ENCODE measurements around the gene ZFAND2A. TPM values are rescaled to one million over a fixed set of nuclear protein-coding genes. Genes with fewer than 3 reads are reported as not detected.
"Not testable (repeated sequence)": the region's sequence is repeated elsewhere in the genome, so short reads cannot be mapped to it uniquely, and the experiment has no call there.

ZFAND2A gene
- 34.5 TPM for total RNA-seq (ENCODE audit: unreplicated experiment)
- long read RNA-seq, transcript ZFAND2A-201 (5 exons, 860 nt): major isoform, 14 of 16 reads
- long read RNA-seq, partial matches to known transcripts: 0 of 16 reads
- long read RNA-seq, other reads (novel, unspliced or antisense): 1 of 16 reads

GRCh38 chr7:1159891-1160669, at the start of gene ZFAND2A:
ZFAND2A (minus strand) TSS chr7:1160196; CDS start chr7:1158212, 1,984 bp downstream.
- peaks cover 3% of the 10 kb centered on the region for H3K27me3 Mint-ChIP-seq (ENCODE audit: unreplicated experiment)
- DNase-seq: peak; percentile 100
- H3K4me3 Mint-ChIP-seq (ENCODE audit: unreplicated experiment): peak within 1 kb of the TSS; percentile 85
- no peaks in the 10 kb centered on the region for H3K36me3 Mint-ChIP-seq (ENCODE audit: unreplicated experiment)
- H3K9me3 Mint-ChIP-seq (ENCODE audit: unreplicated experiment): peaks cover 4% of the 10 kb centered on the region
- H3K27ac Mint-ChIP-seq (ENCODE audit: unreplicated experiment): peak within 1 kb of the TSS; percentile 81
- TF ChIP-seq CTCF (IDR thresholded peaks at IDR 0.05; ENCODE audit: partially characterized antibody, unreplicated experiment): no peak
- peaks cover 10% of the 10 kb centered on the region for H3K4me1 Mint-ChIP-seq (ENCODE audit: low read depth, unreplicated experiment)

- Mint-ChIP-seq H3K4me3 (ENCODE audit: unreplicated experiment) (no peak overlapping the region), H3K36me3 (ENCODE audit: unreplicated experiment) (no peaks in the 10 kb centered on the region), H3K4me1 (ENCODE audit: low read depth, unreplicated experiment) (peaks cover 24% of the 10 kb centered on the region), H3K27me3 (ENCODE audit: unreplicated experiment) (peaks cover 4% of the 10 kb centered on the region), H3K9me3 (ENCODE audit: unreplicated experiment) (no peaks in the 10 kb centered on the region), H3K27ac (ENCODE audit: unreplicated experiment) (no peak overlapping the region)
- DNase-seq: no peak
- no peak for TF ChIP-seq CTCF (IDR thresholded peaks at IDR 0.05; ENCODE audit: partially characterized antibody, unreplicated experiment)
Observed at GRCh38 chr7:1209097-1209496, 49.1 kb upstream of the ZFAND2A start.

DNA sequence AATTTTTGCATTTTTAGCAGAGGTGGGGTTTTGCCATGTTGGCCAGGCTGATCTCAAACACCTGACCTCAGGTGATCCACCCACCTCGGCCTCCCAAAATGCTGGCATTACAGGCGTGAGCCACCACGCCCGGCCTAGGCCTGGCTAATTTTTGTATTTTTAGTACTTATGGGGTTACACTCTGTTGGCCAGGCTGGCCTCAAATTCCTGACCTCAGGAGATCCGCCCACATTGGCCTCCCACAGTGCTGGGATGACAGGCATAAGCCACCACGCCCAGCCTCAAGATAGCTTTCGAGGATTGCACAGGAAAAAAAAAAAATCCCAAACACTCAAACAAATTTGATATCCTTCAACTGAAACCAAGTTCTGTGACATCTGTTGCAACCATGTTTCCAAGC, 45.7 kb upstream of the ZFAND2A start:
- H3K9me3 Mint-ChIP-seq (ENCODE audit: unreplicated experiment): not testable (repeated sequence)
- peaks cover 24% of the 10 kb centered on the region for H3K4me1 Mint-ChIP-seq (ENCODE audit: low read depth, unreplicated experiment)

DNA sequence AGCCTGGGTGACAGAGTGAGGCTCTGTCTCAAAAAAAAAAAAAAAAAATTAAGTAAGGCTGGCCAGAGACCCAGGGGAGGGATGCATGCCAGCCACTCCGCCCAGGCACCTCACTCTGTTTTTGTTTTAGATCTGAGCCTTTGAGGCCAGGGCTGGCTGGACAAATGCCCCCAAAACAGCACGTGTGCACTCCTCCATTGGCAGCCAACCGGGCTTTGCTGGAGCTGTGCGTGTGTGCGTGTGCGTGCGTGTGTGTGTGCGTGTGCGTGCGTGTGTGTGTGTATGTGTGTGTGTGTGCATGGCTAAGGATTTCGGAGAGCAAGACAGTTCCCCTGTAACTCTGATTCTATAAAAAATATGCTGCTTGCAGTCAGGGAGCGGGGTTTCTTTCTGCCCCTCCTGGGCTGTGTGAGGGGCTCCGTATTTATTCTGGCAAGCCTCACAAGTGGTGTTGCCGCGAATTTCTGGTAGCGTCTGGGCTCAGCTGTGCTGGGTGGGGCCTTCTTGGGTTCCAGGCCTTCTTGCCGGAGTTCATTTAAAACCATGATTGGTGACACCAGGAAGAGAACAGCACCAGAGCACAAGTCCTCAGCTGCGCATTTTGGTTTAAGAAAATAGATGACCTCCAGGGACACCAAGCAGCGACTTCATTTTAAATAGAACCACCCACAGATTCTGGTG, 44.6 kb upstream of the ZFAND2A start:
- Mint-ChIP-seq H3K36me3 (ENCODE audit: unreplicated experiment) (no peaks in the 10 kb centered on the region), H3K27ac (ENCODE audit: unreplicated experiment) (no peak overlapping the region), H3K9me3 (ENCODE audit: unreplicated experiment) (no peaks in the 10 kb centered on the region), H3K4me3 (ENCODE audit: unreplicated experiment) (no peak overlapping the region), H3K4me1 (ENCODE audit: low read depth, unreplicated experiment) (peaks cover 21% of the 10 kb centered on the region), H3K27me3 (ENCODE audit: unreplicated experiment) (peaks cover 4% of the 10 kb centered on the region)
- TF ChIP-seq CTCF (IDR thresholded peaks at IDR 0.05; ENCODE audit: partially characterized antibody, unreplicated experiment): no peak
- DNase-seq: no peak

More for the DNA sequence above, 45.7 kb upstream of the ZFAND2A start:
- H3K36me3 Mint-ChIP-seq (ENCODE audit: unreplicated experiment); H3K4me3 Mint-ChIP-seq (ENCODE audit: unreplicated experiment); DNase-seq; H3K27ac Mint-ChIP-seq (ENCODE audit: unreplicated experiment); H3K27me3 Mint-ChIP-seq (ENCODE audit: unreplicated experiment): not testable (repeated sequence)

GRCh38 chr7:1202914-1203313, 42.9 kb upstream of the ZFAND2A start:
- H3K4me1 Mint-ChIP-seq (ENCODE audit: low read depth, unreplicated experiment): peaks cover 21% of the 10 kb centered on the region
- H3K4me3 Mint-ChIP-seq (ENCODE audit: unreplicated experiment); H3K27me3 Mint-ChIP-seq (ENCODE audit: unreplicated experiment); H3K36me3 Mint-ChIP-seq (ENCODE audit: unreplicated experiment); H3K9me3 Mint-ChIP-seq (ENCODE audit: unreplicated experiment); DNase-seq; H3K27ac Mint-ChIP-seq (ENCODE audit: unreplicated experiment): not testable (repeated sequence)
